H1 (cell line): ENCODE results near the gene TRABD2A. TPM values are rescaled to one million over a fixed set of nuclear protein-coding genes. Genes with fewer than 3 reads are reported as not detected.

Experiments used
- CTCF ChIA-PET: fragments of 300-600 bp; sonication (Branson Sonifier 250); formaldehyde crosslinking; loops from one replicate; lab custom pipeline; 2021; ENCODE audit not compliant: partially characterized antibody; lab: Charles Lee
- POLR2A ChIA-PET: fragments of 300-600 bp; sonication (Branson Sonifier 250); formaldehyde crosslinking; loops from one replicate; lab custom pipeline; 2021; ENCODE audit warnings: inconsistent platforms; ENCODE audit not compliant: partially characterized antibody; lab: Charles Lee
- DNase-seq, 2 experiments: peaks; one replicate each; pipeline versions ENCODE4 v3.0.0 to v3.0.0-alpha.2; 2010 to 2022; ENCODE audit warnings: low spot score in 2 of 2, low read depth in 1 of 2, mixed read lengths in 1 of 2
- FAIRE-seq: peaks from 2 replicates; lab custom pipeline; 2011; peaks lifted over from hg19 to GRCh38; lab: Jason Lieb, UNC
- H2AFZ ChIP-seq: 2 replicates; pipeline ENCODE4 v1.8.1; 2012; ENCODE audit warnings: low read length, inconsistent platforms
- H2AK5ac ChIP-seq: 2 replicates; pipeline ENCODE4 v1.6.1; 2013; ENCODE audit warnings: low read depth, low read length
- H2BK120ac ChIP-seq: replicated peaks from 2 replicates; pipeline ENCODE3; 2013; ENCODE audit warnings: low read depth, low read length, inconsistent platforms
- H2BK12ac ChIP-seq: 2 replicates; pipeline ENCODE4 v1.6.1; 2013; ENCODE audit warnings: low read depth, low read length
- H2BK15ac ChIP-seq: 2 replicates; pipeline ENCODE4 v1.6.1; 2013; ENCODE audit warnings: low read length
- H2BK20ac ChIP-seq: 2 replicates; pipeline ENCODE4 v1.6.1; 2013; ENCODE audit warnings: low read length
- H2BK5ac ChIP-seq: 2 replicates; pipeline ENCODE4 v1.6.1; 2013; ENCODE audit warnings: low read depth, low read length
- H3K14ac ChIP-seq: 2 replicates; pipeline ENCODE4 v1.6.1; 2013; ENCODE audit warnings: inconsistent platforms; ENCODE audit not compliant: insufficient read length
- H3K18ac ChIP-seq: 2 replicates; pipeline ENCODE4 v1.6.1; 2013; ENCODE audit warnings: low read length; ENCODE audit errors: extremely low read depth
- H3K23ac ChIP-seq: 2 replicates; pipeline ENCODE4 v1.6.1; 2013; ENCODE audit warnings: inconsistent platforms; ENCODE audit not compliant: insufficient read length
- H3K23me2 ChIP-seq: 2 replicates; pipeline ENCODE4 v1.6.1; 2013; ENCODE audit warnings: low read depth, low read length
- H3K27ac ChIP-seq: 2 replicates; pipeline ENCODE4 v1.6.1; 2011; ENCODE audit warnings: low read depth, low read length, inconsistent platforms
- H3K27me3 ChIP-seq, 4 experiments: replicated peaks in 1 of 4; 1 replicate in 1 of 4; 2 replicates in 3 of 4; pipeline versions ENCODE4 v1.6.1 to v1.8.1; 2011 to 2013; ENCODE audit warnings: low read length in 3 of 4, mild to moderate bottlenecking in 3 of 4, inconsistent platforms in 2 of 4, mixed read lengths in 2 of 4, moderate library complexity in 1 of 4; ENCODE audit not compliant: control insufficient read depth in 3 of 4, insufficient read depth in 3 of 4; ENCODE audit errors: extremely low read depth in 1 of 4
- H3K36me3 ChIP-seq, 4 experiments: 2 replicates each; pipeline versions ENCODE4 v1.6.1 to v1.8.1; 2011 to 2013; ENCODE audit warnings: mild to moderate bottlenecking in 4 of 4, low read length in 3 of 4, moderate library complexity in 2 of 4, control low read depth in 1 of 4, inconsistent platforms in 1 of 4; ENCODE audit not compliant: insufficient read depth in 4 of 4, control insufficient read depth in 2 of 4
- H3K4ac ChIP-seq: replicated peaks from 2 replicates; pipeline ENCODE3; 2013; ENCODE audit warnings: low read length, low read depth, mixed read lengths, inconsistent platforms; ENCODE audit not compliant: insufficient read length
- H3K4me1 ChIP-seq, 4 experiments: replicated peaks in 1 of 4; 1 replicate in 1 of 4; 2 replicates in 3 of 4; pipeline versions ENCODE4 v1.6.1 to v1.8.1; 2011 to 2013; ENCODE audit warnings: low read length in 3 of 4, inconsistent platforms in 2 of 4, mixed read lengths in 1 of 4; ENCODE audit not compliant: insufficient read depth in 4 of 4, control insufficient read depth in 3 of 4
- H3K4me2 ChIP-seq, 2 experiments: 2 replicates each; pipeline versions ENCODE4 v1.6.1 to v1.8.1; 2011 to 2013; ENCODE audit warnings: low read depth in 2 of 2, low read length in 2 of 2, control low read depth in 1 of 2, inconsistent platforms in 1 of 2, mild to moderate bottlenecking in 1 of 2; ENCODE audit not compliant: insufficient read depth in 1 of 2
- H3K4me3 ChIP-seq, 4 experiments: fragments of 200-600, 300-600 bp in 1 of 4; sonication (generic), shearing (Covaris generic), sonication (Bioruptor Twin) in 1 of 4; 2 replicates each; pipeline versions ENCODE4 v1.5.1 to v1.8.1; 2011 to 2016; ENCODE audit warnings: low read length in 4 of 4, low read depth in 3 of 4, control low read depth in 2 of 4, inconsistent platforms in 2 of 4, mild to moderate bottlenecking in 2 of 4, mixed read lengths in 1 of 4, moderate library complexity in 1 of 4; ENCODE audit not compliant: insufficient read depth in 2 of 4; ENCODE audit errors: extremely low read depth in 1 of 4
- H3K56ac ChIP-seq: replicated peaks from 2 replicates; pipeline ENCODE3; 2013; ENCODE audit warnings: low read depth, mild to moderate bottlenecking, mixed read lengths, low read length, inconsistent platforms; ENCODE audit not compliant: insufficient read length
- H3K79me1 ChIP-seq: 2 replicates; pipeline ENCODE4 v1.6.1; 2013; ENCODE audit warnings: low read depth, low read length, control low read depth
- H3K79me2 ChIP-seq, 2 experiments: 2 replicates each; pipeline versions ENCODE4 v1.6.1 to v1.8.1; 2012 to 2013; ENCODE audit warnings: low read length in 2 of 2, mild to moderate bottlenecking in 2 of 2, inconsistent platforms in 1 of 2; ENCODE audit not compliant: insufficient read depth in 2 of 2, control insufficient read depth in 1 of 2
- H3K9ac ChIP-seq, 4 experiments: replicated peaks in 1 of 4; 1 replicate in 1 of 4; 2 replicates in 3 of 4; pipeline versions ENCODE4 v1.6.1 to v1.8.1; 2011 to 2013; ENCODE audit warnings: low read depth in 3 of 4, low read length in 3 of 4, control low read depth in 2 of 4, mild to moderate bottlenecking in 2 of 4, moderate library complexity in 2 of 4, inconsistent platforms in 1 of 4; ENCODE audit errors: extremely low read depth in 1 of 4
- H3K9me3 ChIP-seq, 2 experiments: 2 replicates each; pipeline versions ENCODE4 v1.6.1 to v1.8.1; 2012 to 2013; ENCODE audit warnings: mild to moderate bottlenecking in 2 of 2, moderate library complexity in 2 of 2, control low read depth in 1 of 2, inconsistent platforms in 1 of 2, low read depth in 1 of 2, low read length in 1 of 2, mixed read lengths in 1 of 2; ENCODE audit not compliant: insufficient read depth in 2 of 2
- H4K20me1 ChIP-seq, 2 experiments: replicated peaks in 1 of 2; 2 replicates each; pipeline versions ENCODE3 to v1.8.1; 2011 to 2013; ENCODE audit warnings: inconsistent platforms in 2 of 2, low read length in 2 of 2, mild to moderate bottlenecking in 1 of 2; ENCODE audit not compliant: insufficient read depth in 2 of 2, control insufficient read depth in 1 of 2
- H4K5ac ChIP-seq: 2 replicates; pipeline ENCODE4 v1.6.1; 2013; ENCODE audit warnings: low read length, low read depth, mixed read lengths, inconsistent platforms; ENCODE audit not compliant: insufficient read length
- H4K8ac ChIP-seq: 2 replicates; pipeline ENCODE4 v1.8.0; 2013; ENCODE audit warnings: mild to moderate bottlenecking, moderate library complexity, low read length, inconsistent platforms; ENCODE audit not compliant: insufficient read depth; ENCODE audit errors: extremely low read depth
- H4K91ac ChIP-seq: replicated peaks from 2 replicates; pipeline ENCODE3; 2013; ENCODE audit warnings: low read length, mixed read lengths, inconsistent platforms; ENCODE audit not compliant: insufficient read length
- CTBP2 ChIP-seq: IDR thresholded peaks from 2 replicates; pipeline ENCODE4 v1.7.0; 2011; ENCODE audit warnings: borderline replicate concordance, mild to moderate bottlenecking, moderate library complexity, mixed read lengths, low read length; ENCODE audit not compliant: insufficient read depth, insufficient read length
- HDAC6 ChIP-seq: IDR thresholded peaks from one replicate; pipeline ENCODE4 v1.7.1; 2012; ENCODE audit warnings: low read depth, mild to moderate bottlenecking, inconsistent platforms, low read length, moderate library complexity
- KDM5A ChIP-seq: fragments of 200-600 bp; IDR thresholded peaks from 2 replicates; pipeline ENCODE4 v1.7.1; 2012; ENCODE audit warnings: mild to moderate bottlenecking, low read length, inconsistent platforms, mixed read lengths
- WGBS, 2 experiments: shearing (Covaris generic) in 1 of 2; methylation state at CpG; one replicate each; pipeline versions ENCODE4 v1.1.6 to v1.1.7; 2013 to 2015; ENCODE audit warnings: low lambda C conversion rate in 2 of 2, mixed read lengths in 2 of 2, inconsistent platforms in 1 of 2, low coverage in 1 of 2, missing lambda C conversion rate in 1 of 2; ENCODE audit not compliant: insufficient replicate concordance in 2 of 2, insufficient coverage in 1 of 2, insufficient read length in 1 of 2; ENCODE audit errors: extremely low coverage in 1 of 2, missing lambda C conversion rate in 1 of 2; 5-methylcytosine and 5-hydroxymethylcytosine counted together
- polyA plus RNA-seq, 7 experiments: library from polyadenylated mRNA; depleted of rRNA in 3 of 7; stranded (reverse) in 5 of 7; unstranded in 2 of 7; fragments of >200 nt in 5 of 7; fragments of 200-250 nt in 2 of 7; gene quantifications; 1 replicate in 5 of 7; 2 replicates in 1 of 7; 4 replicates in 1 of 7; pipeline versions ENCODE4 v1.2.1 to v1.2.3, GENCODE V29; 2011 to 2013; ENCODE audit warnings: missing spikeins in 2 of 7, mixed read lengths in 2 of 7
- total RNA-seq: library from RNA; stranded (reverse); fragmentation: NEBNext Ultra II Directional; extraction: Animal tissue kit (Norgen Biotek cat#: 25700); gene quantifications from 2 replicates; pipeline ENCODE4 v1.2.1, GENCODE V29; 2021

The TRABD2A gene
- total and polyA plus RNA-seq, 2 of the 8 experiments (the other 6 are each of a cell fraction or from before 2014, with no cell fraction given) = 17.3 to 18.6 TPM

GRCh38 chr2:84823229-84823628, 57.7 kb downstream of the TRABD2A start:
- H2BK120ac ChIP-seq = no peak overlapping the region
- ChIA-PET CTCF (interaction anchor here (1.0 to 1.6 kb wide), 6 partner anchors 8 to 171 kb away, joined by 3 to 5 read pairs (median 3); no protein-coding TSS in a partner anchor), POLR2A (interaction anchor here (1.7 kb wide), 1 partner anchor 8 kb away, joined by 3 read pairs; no protein-coding TSS in a partner anchor)
- no peak overlapping the region for H2AFZ ChIP-seq
- H3K4me3 ChIP-seq = no peak overlapping the region
- TF ChIP-seq CTBP2 (no peak), KDM5A (no peak), HDAC6 (no peak)
- H3K9me3 ChIP-seq = no peaks in the 10 kb centered on the region
- H3K36me3 ChIP-seq = no peaks in the 10 kb centered on the region
- H4K20me1 ChIP-seq = peaks cover 0 to 2% of the 10 kb centered on the region in 2 experiments
- no peak overlapping the region for H4K91ac ChIP-seq
- no peaks in the 10 kb centered on the region for H3K4me1 ChIP-seq
- no peaks in the 10 kb centered on the region for H3K27me3 ChIP-seq
- H2BK15ac ChIP-seq = no peak overlapping the region
- no peak overlapping the region for H2BK20ac ChIP-seq
- H3K23me2 ChIP-seq = no peaks in the 10 kb centered on the region
- H3K9ac ChIP-seq = no peak overlapping the region
- H3K56ac ChIP-seq = no peak overlapping the region
- H3K79me1 ChIP-seq = no peaks in the 10 kb centered on the region
- no peak overlapping the region for H3K27ac ChIP-seq
- H3K18ac ChIP-seq = no peak overlapping the region
- no peak overlapping the region for H3K4ac ChIP-seq
- no peak for FAIRE-seq
- DNase-seq = no peak
- H4K5ac ChIP-seq = no peak overlapping the region
- H3K23ac ChIP-seq = no peak overlapping the region
- H4K8ac ChIP-seq = no peak overlapping the region
- H3K14ac ChIP-seq = no peak overlapping the region
- 90% methylated on average over 5 of the region's 5 CpGs; no CpG with 5 or more reads in 1 of the 2 experiments for WGBS, 2 experiments
- no peaks in the 10 kb centered on the region for H3K79me2 ChIP-seq
- no peak overlapping the region for H2BK12ac ChIP-seq
- no peak overlapping the region for H3K4me2 ChIP-seq
- H2AK5ac ChIP-seq = no peak overlapping the region
- no peak overlapping the region for H2BK5ac ChIP-seq
